ENCODE data around the gene ALDH8A1. TPM values are rescaled to one million over a fixed set of nuclear protein-coding genes. Genes with fewer than 3 reads are reported as not detected.
A peak's percentile ranks its signal among the peaks of the same experiment; 100 is the strongest.

Gene ALDH8A1
- total RNA-seq, 1 donor, result not detected

GRCh38 chr6:134880487-134881190 lies 69.3 kb downstream of the ALDH8A1 start:
- no peak for TF ChIP-seq CTCF (IDR thresholded peaks at IDR 0.05; ENCODE audit: insufficient read depth, low read depth, low read length)
- no peak overlapping the region for H3K4me3 ChIP-seq (ENCODE audit: low read depth, low read length)
- peak; percentile 14 for DNase-seq (ENCODE audit: low read depth)

- TF ChIP-seq CTCF (IDR thresholded peaks at IDR 0.05; ENCODE audit: insufficient read depth, low read depth, low read length), result no peak
- no peak for DNase-seq (ENCODE audit: low read depth)
- H3K4me3 ChIP-seq (ENCODE audit: low read depth, low read length), result no peak overlapping the region
Measured at GRCh38 chr6:134878136-134878535, 71.8 kb downstream of the ALDH8A1 start.

GRCh38 chr6:134875367-134875766 lies 74.5 kb downstream of the ALDH8A1 start:
- TF ChIP-seq CTCF (IDR thresholded peaks at IDR 0.05; ENCODE audit: insufficient read depth, low read depth, low read length), result no peak
- no peak for DNase-seq (ENCODE audit: low read depth)
- no peak overlapping the region for H3K4me3 ChIP-seq (ENCODE audit: low read depth, low read length)

GRCh38 chr6:134873500-134874388 lies 76.2 kb downstream of the ALDH8A1 start:
- DNase-seq (ENCODE audit: low read depth), result no peak
- TF ChIP-seq CTCF (IDR thresholded peaks at IDR 0.05; ENCODE audit: insufficient read depth, low read depth, low read length), result no peak
- H3K4me3 ChIP-seq (ENCODE audit: low read depth, low read length), result no peak overlapping the region

- peak; percentile 64 for DNase-seq (ENCODE audit: low read depth)
- TF ChIP-seq CTCF (IDR thresholded peaks at IDR 0.05; ENCODE audit: insufficient read depth, low read depth, low read length), result no peak
- no peak overlapping the region for H3K4me3 ChIP-seq (ENCODE audit: low read depth, low read length)
Measured at GRCh38 chr6:134870677-134871498, 79.0 kb downstream of the ALDH8A1 start.

GRCh38 chr6:134868812-134869211 lies 81.1 kb downstream of the ALDH8A1 start:
- no peak for TF ChIP-seq CTCF (IDR thresholded peaks at IDR 0.05; ENCODE audit: insufficient read depth, low read depth, low read length)
- no peak overlapping the region for H3K4me3 ChIP-seq (ENCODE audit: low read depth, low read length)
- DNase-seq (ENCODE audit: low read depth), result no peak
